ENCODE results near the gene ACADS.

Gene ACADS

DNA sequence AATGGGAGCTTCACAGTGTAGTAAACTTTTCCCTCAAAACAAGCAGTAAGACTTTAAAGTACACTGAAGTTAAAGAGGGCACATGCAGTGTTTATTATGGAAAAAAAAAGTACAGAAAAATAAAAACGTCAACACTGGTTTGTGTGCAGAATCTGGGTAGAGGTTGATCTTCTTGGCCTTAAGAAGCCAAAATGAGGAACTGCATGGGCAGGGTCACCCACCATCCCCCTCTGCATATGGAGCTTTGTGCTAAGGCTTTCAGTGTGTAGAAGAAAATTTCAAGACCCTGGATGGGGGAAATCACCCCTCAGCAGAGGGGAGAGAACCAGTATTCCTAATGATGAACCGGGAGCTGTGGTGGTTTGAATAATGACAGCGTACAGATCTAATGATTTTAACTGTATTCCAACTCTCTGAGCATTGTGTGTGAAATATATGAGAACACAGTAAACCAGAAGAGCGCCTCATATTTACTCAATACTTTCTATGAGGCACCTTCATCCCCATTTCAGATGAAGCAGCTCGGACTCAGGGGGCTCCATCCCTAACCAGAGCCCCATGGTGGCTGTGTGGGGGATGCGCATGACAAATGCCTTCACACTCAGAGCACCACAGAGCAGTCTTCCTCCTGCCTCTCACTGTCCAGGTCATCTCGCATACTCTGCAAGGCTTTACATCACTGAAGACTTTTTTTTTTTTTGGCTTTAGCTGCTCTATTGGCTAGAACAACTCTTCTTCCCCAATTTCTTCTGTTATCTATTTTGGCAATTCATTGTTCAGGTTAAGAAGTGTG, 33.4 kb downstream of the ACADS start:
- no peak for DNase-seq

DNA sequence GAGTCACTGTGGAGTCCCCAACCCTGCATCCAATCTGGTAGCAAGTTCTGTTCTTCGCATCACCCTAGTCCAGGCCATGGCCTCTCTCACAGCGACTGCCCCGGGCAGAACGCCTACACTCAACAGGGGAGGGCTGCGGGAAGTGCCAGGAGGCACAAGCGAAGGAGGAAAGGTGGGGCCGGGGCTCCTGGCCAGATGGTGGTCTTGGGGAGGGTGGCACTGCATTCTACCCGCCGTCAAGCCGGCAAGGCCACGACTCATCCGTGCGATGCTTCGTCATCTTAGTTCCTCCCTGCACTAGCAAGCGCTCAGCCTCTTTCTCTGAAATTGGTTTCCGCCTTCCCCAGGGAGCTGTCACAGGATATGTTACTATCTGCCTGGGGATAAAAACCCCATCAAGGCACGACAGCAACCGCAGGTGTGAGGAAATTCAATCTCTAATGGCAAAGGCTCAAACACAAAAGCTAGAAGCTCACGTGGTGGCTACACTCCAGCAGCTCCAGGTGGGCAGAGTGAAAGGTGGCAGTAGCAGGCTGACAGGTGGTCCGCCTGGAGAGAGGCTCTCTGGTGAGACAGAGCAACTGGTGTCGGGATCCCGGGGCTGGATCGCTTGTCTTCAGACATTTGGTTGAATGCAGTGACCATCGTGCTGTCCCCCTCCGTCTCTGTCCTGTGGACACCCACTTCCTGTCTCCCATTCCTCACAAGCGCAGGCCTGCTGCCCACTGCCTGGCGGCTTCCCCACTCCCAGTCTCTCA, 34.1 kb downstream of the ACADS start:
- DNase-seq = no peak

DNA sequence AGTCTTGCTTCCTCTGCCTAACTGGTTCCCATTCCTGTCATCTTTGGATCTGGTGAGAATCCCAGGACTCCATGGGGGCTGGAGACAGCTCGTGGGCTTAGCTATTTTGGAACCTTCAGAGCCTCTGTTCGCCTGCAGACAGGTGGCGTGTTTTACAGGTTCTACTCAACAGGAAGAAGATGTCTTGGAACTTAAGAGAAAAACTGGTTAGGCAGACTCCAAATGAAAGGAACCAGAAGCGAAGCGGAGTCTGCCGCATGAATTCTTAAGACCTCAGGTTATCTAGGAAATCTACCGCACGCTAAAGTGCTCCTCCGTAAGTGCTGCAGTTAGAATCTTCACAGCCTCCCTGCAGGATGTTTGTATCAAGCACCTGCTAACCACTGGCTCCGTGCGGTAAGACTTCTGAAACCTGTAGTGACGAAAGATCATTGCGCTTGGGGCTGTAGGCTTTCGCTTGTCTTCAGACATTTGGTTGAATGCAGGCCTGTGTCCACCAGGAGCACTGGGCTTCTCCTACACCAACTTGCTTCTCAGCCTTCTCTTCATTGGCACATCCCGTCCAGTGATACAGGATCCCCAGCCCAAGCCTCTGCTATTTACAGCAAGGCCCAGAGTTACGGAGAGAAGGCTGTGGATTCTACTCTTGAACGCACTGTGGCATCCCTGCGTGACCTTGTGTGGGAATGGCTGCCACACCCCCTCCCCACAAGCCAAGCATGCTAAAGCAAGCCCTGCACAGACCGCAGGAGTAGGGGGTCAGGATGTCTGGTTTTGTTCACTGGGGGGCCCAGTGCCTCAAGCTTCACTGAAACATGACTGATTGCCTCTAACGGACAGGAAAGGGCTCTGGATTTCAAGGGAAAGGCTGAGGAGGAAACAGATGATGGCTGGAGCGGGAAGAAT, 35.0 kb downstream of the ACADS start:
- DNase-seq = peak; percentile 37

DNA sequence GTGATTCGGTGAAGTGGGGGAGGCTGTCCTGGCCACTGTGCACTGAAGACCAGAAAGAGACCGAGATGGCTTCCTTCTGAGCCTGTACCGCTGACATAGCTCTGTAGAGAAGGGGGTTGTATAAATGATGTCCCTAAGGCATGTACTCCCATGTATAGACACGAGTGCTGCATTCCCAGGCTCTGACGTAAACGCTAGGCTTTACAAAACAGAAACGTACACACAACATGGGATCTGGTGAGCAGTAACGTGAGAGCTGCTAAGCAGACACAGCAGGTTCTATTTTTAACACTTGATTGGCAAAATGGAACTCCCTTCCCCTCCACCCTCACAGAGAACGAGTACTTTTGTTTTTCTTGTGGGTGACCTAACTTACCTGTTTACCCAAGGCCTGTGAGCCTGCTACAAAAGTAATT, 35.9 kb downstream of the ACADS start:
- DNase-seq = no peak

DNA sequence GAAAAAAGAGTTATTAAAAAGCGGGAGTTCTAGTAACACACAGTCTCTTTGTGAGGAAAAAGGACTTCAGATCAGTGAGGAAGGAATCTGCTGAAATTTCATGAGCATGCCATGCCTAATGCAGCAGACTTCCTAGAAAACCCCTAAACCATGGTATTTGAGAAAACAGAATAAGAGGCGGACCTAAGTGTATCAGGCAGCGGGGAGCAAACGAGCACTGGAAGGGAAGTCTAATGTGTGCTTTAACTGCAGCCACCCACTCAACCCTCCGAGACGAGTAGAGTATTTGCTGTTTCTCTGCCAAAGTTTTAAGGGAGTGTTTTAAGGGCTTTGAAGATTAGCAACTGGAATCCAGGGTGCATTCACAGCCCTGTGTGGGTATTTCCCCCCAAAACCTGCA, 36.5 kb downstream of the ACADS start:
- DNase-seq = no peak

DNA sequence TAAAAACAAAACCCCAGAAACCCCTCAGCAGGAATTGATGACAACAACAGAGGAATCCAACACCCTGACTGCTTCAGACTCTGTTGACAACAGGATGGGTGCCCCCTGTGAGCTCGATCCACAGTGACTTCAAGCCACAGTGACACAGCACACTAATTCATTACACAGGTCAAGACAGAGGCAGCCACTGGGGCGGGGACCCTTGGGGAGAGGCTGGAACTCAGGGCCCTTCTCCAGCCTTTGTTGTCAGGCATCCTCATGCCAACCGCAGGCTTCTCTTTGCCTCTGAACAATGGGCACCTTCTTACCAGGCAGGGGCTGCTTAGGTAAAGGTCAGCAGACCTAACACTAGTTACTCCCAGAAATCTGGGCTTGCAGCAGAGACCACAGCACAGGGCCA, 37.6 kb downstream of the ACADS start:
- DNase-seq = no peak

DNA sequence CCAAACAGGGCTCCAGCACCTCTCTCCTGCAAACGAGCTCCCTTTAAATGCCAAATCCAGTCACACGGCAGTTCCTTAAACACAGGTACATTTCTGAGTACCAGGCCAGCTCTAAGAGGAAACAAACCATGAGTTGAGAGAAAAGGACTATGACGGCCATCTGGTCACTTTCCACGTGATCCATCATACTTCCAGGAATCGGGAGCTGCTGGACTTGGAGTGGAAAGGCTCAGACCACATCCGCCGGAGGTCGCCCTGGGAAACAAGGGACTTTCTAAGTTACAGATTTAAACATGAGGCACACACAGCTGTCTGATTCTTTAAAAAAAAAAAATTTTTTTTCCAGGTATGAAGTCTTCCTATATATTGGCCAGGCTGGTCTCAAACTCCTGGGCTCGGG, 39.2 kb downstream of the ACADS start:
- DNase-seq = no peak

DNA sequence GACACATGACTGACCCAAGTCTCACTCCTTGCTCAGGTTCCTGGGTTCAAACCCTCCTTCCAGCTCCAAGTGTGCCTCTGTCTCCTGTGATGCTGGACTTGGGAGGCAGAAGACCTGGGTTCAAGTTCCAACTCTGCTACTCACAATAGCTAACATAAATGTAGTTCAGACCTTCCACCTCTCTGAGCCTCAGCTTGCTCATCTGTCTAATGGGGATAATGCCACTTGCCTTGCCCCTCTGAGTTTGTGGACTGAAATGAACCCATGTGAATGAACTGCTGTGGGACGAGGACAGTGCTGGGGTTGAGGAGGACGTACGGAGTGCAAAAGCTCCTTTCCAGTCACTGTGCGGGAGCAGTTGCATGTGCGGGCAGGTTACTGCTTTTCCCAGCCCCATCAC, 40.9 kb downstream of the ACADS start:
- DNase-seq = no peak

DNA sequence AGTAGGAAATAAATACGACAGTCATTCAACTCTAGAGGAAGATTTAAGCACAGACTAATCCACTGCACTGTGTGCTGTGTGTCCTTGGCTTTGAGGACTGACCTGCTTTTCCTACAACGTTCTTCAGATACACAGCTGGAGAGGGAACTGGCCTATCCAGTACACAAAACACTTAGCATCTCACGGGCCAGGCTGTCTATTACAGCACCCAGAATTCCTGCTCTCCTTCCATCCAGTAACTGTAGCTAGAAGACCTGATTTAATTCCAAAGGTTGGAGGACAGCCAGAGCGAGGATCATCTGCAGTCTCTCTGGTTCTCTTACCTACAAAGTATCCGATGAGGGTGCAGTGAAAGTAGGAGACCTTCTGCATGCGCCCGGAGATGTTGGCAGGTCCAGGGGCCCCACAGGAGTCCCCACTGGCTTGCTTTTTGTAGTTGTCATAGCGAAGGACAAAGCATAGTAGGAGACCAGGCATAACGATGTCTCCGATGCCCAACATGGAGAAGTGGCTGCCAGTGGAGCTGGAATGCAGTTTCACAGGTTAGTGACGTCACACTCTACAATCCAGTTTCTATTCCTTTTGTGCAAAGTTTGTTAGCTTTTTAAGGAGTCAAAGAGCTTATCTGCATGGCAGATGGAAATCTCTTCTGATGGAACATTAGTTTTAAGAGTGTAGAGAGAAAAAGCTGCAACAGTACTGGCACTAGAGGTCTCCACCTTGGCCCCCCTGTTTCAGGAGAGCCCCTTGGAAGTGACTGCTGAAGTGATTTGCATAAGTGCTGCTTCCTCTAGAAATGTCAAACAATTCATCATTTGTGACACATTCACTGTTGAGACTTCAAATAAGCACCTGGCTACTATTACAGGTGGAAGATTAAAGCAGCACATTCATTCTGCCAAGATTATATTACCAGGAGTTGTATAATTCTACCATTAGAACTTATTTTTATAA, 41.7 kb downstream of the ACADS start:
- DNase-seq = no peak

DNA sequence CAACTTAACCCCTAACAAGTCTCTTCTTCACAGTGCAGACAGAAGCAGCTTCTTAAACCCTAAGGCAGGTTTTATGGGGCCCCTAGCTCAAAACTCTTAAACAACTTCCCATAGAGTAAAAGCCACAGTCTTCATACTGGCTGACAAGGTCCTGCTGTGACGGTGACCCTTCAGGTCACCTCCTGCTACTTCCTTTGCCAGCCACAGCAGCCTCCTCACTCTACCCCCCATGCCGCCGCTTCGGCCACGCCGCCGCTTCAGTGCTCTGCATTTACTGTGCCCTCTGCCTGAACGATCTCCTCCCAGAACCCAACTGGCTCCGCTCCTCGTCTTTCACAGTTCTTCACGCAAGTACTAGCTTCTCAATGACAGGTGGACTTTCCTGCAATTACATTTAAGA, 45.5 kb downstream of the ACADS start:
- DNase-seq = no peak

DNA sequence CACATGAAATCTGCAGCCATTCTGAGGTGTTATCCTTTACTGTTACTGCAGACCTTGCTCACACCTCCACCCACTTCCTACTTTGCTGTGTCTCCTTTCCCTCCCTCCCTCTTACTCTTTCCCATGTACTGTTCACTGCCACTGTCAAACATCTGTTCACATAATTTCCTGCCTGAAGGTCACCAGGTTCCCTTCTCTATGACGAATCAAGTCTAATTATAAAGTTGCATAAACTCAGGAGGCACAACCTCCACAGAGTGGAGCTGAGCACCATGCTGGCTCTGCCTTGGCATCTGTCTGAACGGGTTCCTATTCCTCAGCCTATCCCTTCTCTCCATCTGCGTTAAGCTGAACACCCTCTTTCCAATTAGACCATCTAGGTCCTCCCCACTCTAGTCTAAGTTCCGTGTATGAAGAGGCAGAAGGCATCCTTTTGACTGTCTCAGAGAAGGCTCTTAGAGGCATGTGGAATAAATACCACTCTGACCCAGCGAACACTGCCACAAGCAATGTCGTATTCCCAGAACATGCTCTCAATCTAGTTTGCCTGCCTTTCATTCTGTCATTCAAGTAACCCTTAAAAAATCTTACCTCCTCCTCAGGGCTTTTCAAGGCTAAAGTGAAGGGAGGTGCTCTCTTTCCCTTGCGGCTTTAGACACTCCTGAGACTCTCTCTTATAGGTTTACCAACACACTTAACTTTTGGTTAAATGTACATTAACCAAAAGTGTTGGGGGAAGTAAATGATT, 48.7 kb downstream of the ACADS start:
- no peak for DNase-seq

DNA sequence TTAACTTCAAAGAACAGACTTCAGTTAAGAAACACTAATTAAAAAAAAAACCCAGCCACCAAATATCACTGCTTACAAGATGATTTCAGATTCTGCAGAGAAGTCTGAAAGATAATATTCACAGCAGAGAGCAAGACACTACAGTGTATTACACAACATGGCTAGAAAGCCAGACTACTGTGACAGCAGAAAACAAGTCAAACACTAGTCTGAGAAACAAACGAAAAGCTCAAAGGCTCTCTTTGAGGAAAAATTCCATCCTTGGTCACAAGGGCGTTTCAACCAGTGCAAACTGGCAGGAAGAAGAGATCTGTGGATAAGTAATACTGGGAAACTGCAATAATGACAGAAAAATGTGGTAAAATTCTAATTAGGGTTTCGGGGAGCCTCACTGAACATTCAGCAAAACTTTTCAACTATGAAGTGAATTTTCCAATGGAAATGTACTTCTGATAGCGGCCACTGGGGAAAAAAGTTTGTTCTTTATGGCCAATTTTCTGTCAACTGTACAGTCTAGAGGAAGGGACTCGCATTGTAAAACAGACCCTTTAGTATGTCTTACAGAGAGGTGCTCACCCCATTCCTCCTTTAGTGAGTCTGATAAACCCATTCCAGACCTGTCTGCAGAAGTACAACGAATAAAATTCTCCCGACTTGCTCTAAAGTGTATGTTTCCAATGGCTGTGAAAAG, 50.4 kb downstream of the ACADS start:
- no peak for DNase-seq

DNA sequence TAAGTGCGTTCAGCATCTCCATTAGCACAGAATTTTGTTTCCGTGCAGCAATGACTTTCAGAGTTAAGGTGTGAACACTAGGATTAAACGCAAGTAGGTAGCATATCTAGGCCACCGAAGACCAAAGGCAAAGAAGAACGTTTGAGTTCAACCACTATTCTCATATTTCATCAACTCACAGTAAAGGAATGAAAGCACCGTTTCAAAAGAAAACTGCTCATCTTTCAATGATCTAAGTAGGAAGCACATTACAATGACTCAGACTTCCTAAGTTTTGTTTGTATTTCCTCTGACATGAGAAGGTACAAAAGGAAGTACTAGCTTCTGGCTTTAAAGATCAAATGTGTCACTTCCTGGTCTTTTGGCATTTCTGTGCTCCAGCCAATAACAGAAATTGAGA, 57.6 kb downstream of the ACADS start:
- peak; percentile 40 for DNase-seq

DNA sequence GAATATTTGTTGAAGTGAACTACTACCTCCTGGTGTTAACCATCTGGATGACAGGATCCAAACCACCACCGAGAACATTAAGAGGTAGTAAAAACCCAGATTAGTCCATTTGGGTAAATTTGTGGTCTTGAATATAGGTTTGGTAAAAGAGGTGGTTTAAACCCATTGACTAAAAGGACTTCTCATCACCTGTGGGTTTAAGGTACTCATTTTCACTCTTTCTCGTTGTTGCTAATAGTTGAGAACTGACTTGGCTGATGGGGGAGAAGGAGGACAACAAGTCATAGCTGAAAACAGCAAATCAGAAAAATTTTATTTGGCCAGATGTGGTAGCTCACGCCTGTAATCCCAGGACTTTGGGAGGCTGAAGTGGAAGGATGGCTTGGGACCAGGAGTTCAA, 59.2 kb downstream of the ACADS start:
- DNase-seq = no peak

DNA sequence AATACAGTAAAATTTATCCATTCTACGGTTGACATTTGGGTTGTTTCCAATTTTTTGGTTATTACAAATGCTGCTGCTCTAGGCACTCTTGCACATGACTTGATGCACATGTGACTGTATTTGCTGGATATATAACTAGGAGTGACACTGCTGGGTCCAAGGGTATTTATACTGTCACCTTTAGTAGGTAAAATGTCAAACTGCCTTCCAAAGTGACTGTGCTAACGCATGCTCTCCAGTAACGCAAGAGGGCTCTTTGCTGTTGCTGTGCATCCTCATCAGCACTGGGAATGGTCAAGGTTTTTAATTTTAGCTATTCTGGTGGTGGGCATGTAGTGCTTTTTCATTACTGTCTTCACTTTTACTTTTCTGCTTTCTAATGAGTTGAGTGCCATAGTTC, 62.3 kb downstream of the ACADS start:
- DNase-seq = no peak
